Fibroblast of upper back skin (primary cell): ENCODE data around the gene TYRP1.

Experiments used
- DNase-seq: peaks from one replicate; pipeline ENCODE4 v3.0.0-alpha.2; 2013

Gene TYRP1

GRCh38 chr9:12698266-12698665, 5.1 kb downstream of the TYRP1 start:
- peak; percentile 81 for DNase-seq

GRCh38 chr9:12698986-12699385, 5.8 kb downstream of the TYRP1 start:
- DNase-seq = no peak

GRCh38 chr9:12699529-12699928, 6.3 kb downstream of the TYRP1 start:
- peak; percentile 23 for DNase-seq

GRCh38 chr9:12701126-12701525, 7.9 kb downstream of the TYRP1 start:
- no peak for DNase-seq

GRCh38 chr9:12702160-12702758, 9.1 kb downstream of the TYRP1 start:
- DNase-seq = peak; percentile 73

GRCh38 chr9:12703996-12704395, 10.8 kb downstream of the TYRP1 start:
- DNase-seq = peak; percentile 48

- no peak for DNase-seq
These were observed 12.7 kb downstream of the TYRP1 start for GRCh38 chr9:12705738-12706391.

GRCh38 chr9:12708562-12709298, 15.5 kb downstream of the TYRP1 start:
- DNase-seq = peak; percentile 48

GRCh38 chr9:12712532-12712931, 19.3 kb downstream of the TYRP1 start:
- DNase-seq = no peak

- DNase-seq = no peak
These were observed 22.1 kb downstream of the TYRP1 start for GRCh38 chr9:12715268-12715667.

GRCh38 chr9:12716823-12717600, 23.8 kb downstream of the TYRP1 start:
- no peak for DNase-seq

- DNase-seq = no peak
These were observed 24.7 kb downstream of the TYRP1 start for GRCh38 chr9:12717907-12718306.

- peak; percentile 88 for DNase-seq
These were observed 25.4 kb downstream of the TYRP1 start for GRCh38 chr9:12718482-12719026.

GRCh38 chr9:12719431-12719830, 26.2 kb downstream of the TYRP1 start:
- peak; percentile 57 for DNase-seq

- DNase-seq = no peak
These were observed 27.4 kb downstream of the TYRP1 start for GRCh38 chr9:12720551-12720950.

- peak; percentile 41 for DNase-seq
These were observed 28.9 kb downstream of the TYRP1 start for GRCh38 chr9:12722131-12722530.

GRCh38 chr9:12723409-12724028, 30.3 kb downstream of the TYRP1 start:
- DNase-seq = peak; percentile 45

GRCh38 chr9:12726795-12727194, 33.6 kb downstream of the TYRP1 start:
- DNase-seq = no peak

- no peak for DNase-seq
These were observed 37.0 kb downstream of the TYRP1 start for GRCh38 chr9:12730198-12730597.

GRCh38 chr9:12730927-12731326, 37.7 kb downstream of the TYRP1 start:
- DNase-seq = no peak

- no peak for DNase-seq
These were observed 39.8 kb downstream of the TYRP1 start for GRCh38 chr9:12732971-12733370.

- DNase-seq = no peak
These were observed 42.5 kb downstream of the TYRP1 start for GRCh38 chr9:12735665-12736064.

GRCh38 chr9:12737871-12738270, 44.7 kb downstream of the TYRP1 start:
- DNase-seq = peak; percentile 28
